ENCODE data around the gene NFX1. TPM values are rescaled to one million over a fixed set of nuclear protein-coding genes. Genes with fewer than 3 reads are reported as not detected.

Gene NFX1
- total and polyA plus RNA-seq, 2 donors (not counting 1 experiment from before 2014, with no cell fraction given), result 67.6 to 76.3 TPM

DNA sequence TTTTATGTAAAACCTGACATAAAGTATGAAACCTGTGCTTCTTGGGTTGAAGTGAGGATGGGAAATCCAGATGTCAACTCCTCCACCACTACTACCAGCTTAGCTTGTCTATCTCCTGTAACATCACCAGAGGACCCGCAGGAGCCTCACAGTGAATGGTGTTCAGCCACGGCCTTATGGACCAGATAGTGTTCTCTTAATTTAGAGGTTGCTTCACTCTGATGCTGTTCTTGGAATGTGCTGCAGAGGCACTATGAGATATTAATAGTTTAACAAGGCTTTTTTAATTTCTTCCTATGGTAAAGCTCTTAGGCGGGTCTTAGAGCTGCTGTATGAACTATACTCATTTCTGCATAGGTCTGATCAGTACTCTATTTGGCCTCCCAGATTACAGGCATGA is 27.9 kb downstream of the NFX1 start:
- no peaks in the 10 kb centered on the region for H4K20me1 ChIP-seq (ENCODE audit: control insufficient read depth, insufficient read depth, low read length, poor library complexity, severe bottlenecking)
- no peak overlapping the region for H3K9ac ChIP-seq (ENCODE audit: low read length)
- no peaks in the 10 kb centered on the region for H3K9me3 ChIP-seq (ENCODE audit: control extremely low read depth in 1 of 3, control insufficient read depth in 2 of 3, insufficient read depth in 1 of 3, low read length in 2 of 3)
- H3K4me2 ChIP-seq (replicated peaks; ENCODE audit: low read depth, low read length, poor library complexity, severe bottlenecking), result no peak overlapping the region
- Mint-ChIP-seq H3K4me3 (no peak overlapping the region), H3K27ac (no peak overlapping the region), H3K4me1 (no peaks in the 10 kb centered on the region), H3K27me3 (no peaks in the 10 kb centered on the region), H3K9me3 (ENCODE audit: insufficient read depth) (no peaks in the 10 kb centered on the region)
- no peak for ATAC-seq (ENCODE audit: low read depth)
- POLR2A ChIA-PET, result no interaction called here
- no peak for TF ChIP-seq EZH2 (IDR thresholded peaks at IDR 0.05; ENCODE audit: borderline replicate concordance, insufficient read depth, low read depth, low read length, poor library complexity, severe bottlenecking)
- TF ChIP-seq, protein P1, sequence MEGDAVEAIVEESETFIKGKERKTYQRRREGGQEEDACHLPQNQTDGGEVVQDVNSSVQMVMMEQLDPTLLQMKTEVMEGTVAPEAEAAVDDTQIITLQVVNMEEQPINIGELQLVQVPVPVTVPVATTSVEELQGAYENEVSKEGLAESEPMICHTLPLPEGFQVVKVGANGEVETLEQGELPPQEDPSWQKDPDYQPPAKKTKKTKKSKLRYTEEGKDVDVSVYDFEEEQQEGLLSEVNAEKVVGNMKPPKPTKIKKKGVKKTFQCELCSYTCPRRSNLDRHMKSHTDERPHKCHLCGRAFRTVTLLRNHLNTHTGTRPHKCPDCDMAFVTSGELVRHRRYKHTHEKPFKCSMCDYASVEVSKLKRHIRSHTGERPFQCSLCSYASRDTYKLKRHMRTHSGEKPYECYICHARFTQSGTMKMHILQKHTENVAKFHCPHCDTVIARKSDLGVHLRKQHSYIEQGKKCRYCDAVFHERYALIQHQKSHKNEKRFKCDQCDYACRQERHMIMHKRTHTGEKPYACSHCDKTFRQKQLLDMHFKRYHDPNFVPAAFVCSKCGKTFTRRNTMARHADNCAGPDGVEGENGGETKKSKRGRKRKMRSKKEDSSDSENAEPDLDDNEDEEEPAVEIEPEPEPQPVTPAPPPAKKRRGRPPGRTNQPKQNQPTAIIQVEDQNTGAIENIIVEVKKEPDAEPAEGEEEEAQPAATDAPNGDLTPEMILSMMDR (IDR thresholded peaks at IDR 0.05), result no peak
- no peak overlapping the region for H3K27ac ChIP-seq (ENCODE audit: low read length in 2 of 2)
- CTCF ChIA-PET, result interaction anchor here (1.0 kb wide), 1 partner anchor 28 kb away, joined by 4 read pairs; the partner anchor contains the start of gene NFX1
- no peaks in the 10 kb centered on the region for H3K79me2 ChIP-seq (ENCODE audit: control insufficient read depth, insufficient read depth, low read length)
- no peak overlapping the region for H2AFZ ChIP-seq (ENCODE audit: insufficient read depth, low read depth, low read length, poor library complexity, severe bottlenecking)
- no peak overlapping the region for H3K4me3 ChIP-seq (ENCODE audit: control extremely low read depth in 1 of 5, extremely low read depth in 1 of 5, insufficient read depth in 1 of 5, low read depth in 2 of 5, low read length in 4 of 5)
- H3K36me3 ChIP-seq (replicated peaks in 1 of 2; ENCODE audit: control extremely low read depth in 1 of 2, control insufficient read depth in 1 of 2, extremely low read depth in 1 of 2, insufficient read depth in 2 of 2, low read length in 1 of 2), result peaks cover 5 to 78% of the 10 kb centered on the region in 2 experiments
- H3K4me1 ChIP-seq (ENCODE audit: control insufficient read depth in 2 of 2, insufficient read depth in 2 of 2, low read length in 2 of 2), result no peaks in the 10 kb centered on the region
- intact Hi-C loops (cut with micrococcal nuclease), result no loop called here
- 100% methylated on average over 1 of the region's 3 CpGs for WGBS (ENCODE audit: insufficient coverage)
- no peaks in the 10 kb centered on the region for H3K27me3 ChIP-seq (replicated peaks in 1 of 4; ENCODE audit: control extremely low read depth in 1 of 4, control insufficient read depth in 3 of 4, insufficient read depth in 4 of 4, low read length in 3 of 4)
- DNase-seq, result no peak

DNA sequence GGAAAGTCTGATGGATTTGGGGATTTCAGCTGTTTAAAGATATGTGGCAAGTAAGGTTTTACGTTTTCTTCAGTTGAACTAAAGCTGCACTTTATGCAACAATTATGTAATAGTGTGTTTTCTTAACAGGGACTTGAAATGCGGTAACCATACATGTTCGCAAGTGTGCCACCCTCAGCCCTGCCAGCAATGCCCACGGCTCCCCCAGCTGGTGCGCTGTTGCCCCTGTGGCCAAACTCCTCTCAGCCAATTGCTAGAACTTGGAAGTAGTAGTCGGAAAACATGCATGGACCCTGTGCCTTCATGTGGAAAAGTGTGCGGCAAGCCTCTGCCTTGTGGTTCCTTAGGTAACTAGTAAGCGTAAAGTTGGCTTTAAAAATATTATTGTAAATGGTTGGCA is 28.5 kb downstream of the NFX1 start:
- Histone ChIP-seq H3K9me3 (ENCODE audit: control extremely low read depth in 1 of 3, control insufficient read depth in 2 of 3, insufficient read depth in 1 of 3, low read length in 2 of 3) (no peaks in the 10 kb centered on the region), H3K27me3 (replicated peaks in 1 of 4; ENCODE audit: control extremely low read depth in 1 of 4, control insufficient read depth in 3 of 4, insufficient read depth in 4 of 4, low read length in 3 of 4) (no peaks in the 10 kb centered on the region), H3K4me2 (replicated peaks; ENCODE audit: low read depth, low read length, poor library complexity, severe bottlenecking) (no peak overlapping the region), H4K20me1 (ENCODE audit: control insufficient read depth, insufficient read depth, low read length, poor library complexity, severe bottlenecking) (no peaks in the 10 kb centered on the region), H3K79me2 (ENCODE audit: control insufficient read depth, insufficient read depth, low read length) (no peaks in the 10 kb centered on the region), H3K4me1 (ENCODE audit: control insufficient read depth in 2 of 2, insufficient read depth in 2 of 2, low read length in 2 of 2) (no peaks in the 10 kb centered on the region), H3K36me3 (replicated peaks in 1 of 2; ENCODE audit: control extremely low read depth in 1 of 2, control insufficient read depth in 1 of 2, extremely low read depth in 1 of 2, insufficient read depth in 2 of 2, low read length in 1 of 2) (peaks cover 6 to 76% of the 10 kb centered on the region in 2 experiments), H3K9ac (ENCODE audit: low read length) (no peak overlapping the region), H3K4me3 (ENCODE audit: control extremely low read depth in 1 of 5, extremely low read depth in 1 of 5, insufficient read depth in 1 of 5, low read depth in 2 of 5, low read length in 4 of 5) (no peak overlapping the region), H3K27ac (ENCODE audit: low read length in 2 of 2) (no peak overlapping the region), H2AFZ (ENCODE audit: insufficient read depth, low read depth, low read length, poor library complexity, severe bottlenecking) (no peak overlapping the region)
- Mint-ChIP-seq H3K4me3 (no peak overlapping the region), H3K27ac (no peak overlapping the region), H3K4me1 (no peaks in the 10 kb centered on the region), H3K27me3 (no peaks in the 10 kb centered on the region), H3K9me3 (ENCODE audit: insufficient read depth) (no peaks in the 10 kb centered on the region)
- TF ChIP-seq EZH2 (IDR thresholded peaks at IDR 0.05; ENCODE audit: borderline replicate concordance, insufficient read depth, low read depth, low read length, poor library complexity, severe bottlenecking), result no peak
- TF ChIP-seq, protein P1 (IDR thresholded peaks at IDR 0.05), result no peak
- ChIA-PET CTCF (interaction anchor here (1.0 kb wide), 1 partner anchor 29 kb away, joined by 4 read pairs; the partner anchor contains the start of gene NFX1), POLR2A (no interaction called here)
- 97% methylated on average over 7 of the region's 8 CpGs for WGBS (ENCODE audit: insufficient coverage)
- no peak for DNase-seq
- intact Hi-C loops (cut with micrococcal nuclease), result no loop called here
- ATAC-seq (ENCODE audit: low read depth), result no peak
